GM23338 (cell line): ENCODE results near the gene CES5A. TPM values are rescaled to one million over a fixed set of nuclear protein-coding genes. Genes with fewer than 3 reads are reported as not detected.

ENCODE experiments used
- ATAC-seq: fragments of 200-7000 bp; cut with Tn5 transposase; 3 replicates; pipeline ENCODE4 v1.9.1; 2020
- DNase-seq: peaks from one replicate; pipeline ENCODE4 v3.0.0-alpha.2; 2015; ENCODE audit warnings: low spot score
- H2AFZ ChIP-seq: fragments of 200-600 bp; sonication (generic); 2 replicates; pipeline ENCODE4 v1.8.0; 2016; ENCODE audit warnings: antibody characterized with exemption, mild to moderate bottlenecking, moderate library complexity
- H3F3A ChIP-seq: fragments of 200-600 bp; sonication (generic); replicated peaks from 2 replicates; pipeline ENCODE4 v1.8.0; 2017; ENCODE audit warnings: antibody characterized with exemption, mixed run types, low read depth
- H3K27ac ChIP-seq: fragments of 200-600 bp; sonication (generic); 2 replicates; pipeline ENCODE4 v1.6.1; 2016; ENCODE audit warnings: low read depth
- H3K27me3 ChIP-seq: fragments of 200-600 bp; sonication (generic); 2 replicates; pipeline ENCODE4 v1.8.0; 2016; ENCODE audit warnings: mild to moderate bottlenecking, mixed run types, moderate library complexity; ENCODE audit not compliant: insufficient read depth
- H3K36me3 ChIP-seq: fragments of 200-600 bp; sonication (generic); 2 replicates; pipeline ENCODE4 v1.8.0; 2016; ENCODE audit warnings: mild to moderate bottlenecking; ENCODE audit not compliant: insufficient read depth
- H3K4me1 ChIP-seq: fragments of 200-600 bp; sonication (generic); 2 replicates; pipeline ENCODE4 v1.8.0; 2016; ENCODE audit warnings: mild to moderate bottlenecking, moderate library complexity; ENCODE audit not compliant: insufficient read depth
- H3K4me2 ChIP-seq: fragments of 200-600 bp; sonication (generic); 2 replicates; pipeline ENCODE4 v1.7.1; 2017; ENCODE audit warnings: mixed run types
- H3K4me3 ChIP-seq: fragments of 200-600 bp; sonication (generic); 2 replicates; pipeline ENCODE4 v1.6.1; 2016; ENCODE audit warnings: mixed run types
- H3K79me2 ChIP-seq: fragments of 200-600 bp; sonication (generic); replicated peaks from 2 replicates; pipeline ENCODE4 v1.8.0; 2017; ENCODE audit warnings: mild to moderate bottlenecking; ENCODE audit not compliant: insufficient read depth
- H3K9me2 ChIP-seq: fragments of 200-600 bp; sonication (generic); 2 replicates; pipeline ENCODE4 v1.8.0; 2017; ENCODE audit not compliant: insufficient read depth
- H4K20me1 ChIP-seq: fragments of 200-600 bp; sonication (generic); replicated peaks from 2 replicates; pipeline ENCODE4 v1.8.0; 2017; ENCODE audit warnings: mild to moderate bottlenecking; ENCODE audit not compliant: insufficient read depth
- H3K27ac Mint-ChIP-seq: 2 replicates; pipeline ENCODE4 v1.8.0; 2020; ENCODE audit warnings: inconsistent platforms, mild to moderate bottlenecking, moderate library complexity, mixed read lengths
- H3K27me3 Mint-ChIP-seq: 3 replicates; pipeline ENCODE4 v1.8.0; 2022; ENCODE audit warnings: low read depth, mild to moderate bottlenecking, moderate library complexity, mixed read lengths, inconsistent platforms; ENCODE audit not compliant: insufficient read depth, poor library complexity
- H3K36me3 Mint-ChIP-seq: 3 replicates; pipeline ENCODE4 v1.8.0; 2021; ENCODE audit warnings: low read depth, mild to moderate bottlenecking, inconsistent platforms, moderate library complexity, mixed read lengths
- H3K4me1 Mint-ChIP-seq: 3 replicates; pipeline ENCODE4 v1.8.0; 2020; ENCODE audit warnings: mild to moderate bottlenecking, inconsistent platforms, mixed read lengths
- H3K4me3 Mint-ChIP-seq: 3 replicates; pipeline ENCODE4 v1.8.0; 2021; ENCODE audit warnings: moderate library complexity, mild to moderate bottlenecking, inconsistent platforms, mixed read lengths
- H3K9me3 Mint-ChIP-seq: 3 replicates; pipeline ENCODE4 v1.8.0; 2020; ENCODE audit warnings: moderate library complexity, mild to moderate bottlenecking, inconsistent platforms, mixed read lengths
- CREB1 ChIP-seq: fragments of 250-450 bp; sonication (Bioruptor Pico); IDR thresholded peaks from 2 replicates; pipeline ENCODE4 v1.5.0; 2020; ENCODE audit warnings: low read depth, mild to moderate bottlenecking, moderate library complexity
- ETS1 ChIP-seq: IDR thresholded peaks from 2 replicates; pipeline ENCODE4 v1.6.1; 2016; ENCODE audit warnings: antibody characterized with exemption
- EZH2 ChIP-seq: fragments of 200-600 bp; sonication (generic); IDR thresholded peaks from one replicate; pipeline ENCODE4 v1.8.0; 2017; ENCODE audit warnings: antibody characterized with exemption, mild to moderate bottlenecking, low read depth; ENCODE audit not compliant: unreplicated experiment
- EZH2phosphoT487 ChIP-seq: fragments of 200-600 bp; sonication (generic); IDR thresholded peaks from one replicate; pipeline ENCODE4 v1.8.1; 2018; ENCODE audit warnings: antibody characterized with exemption; ENCODE audit not compliant: unreplicated experiment
- NANOG ChIP-seq: IDR thresholded peaks from 2 replicates; pipeline ENCODE4 v1.6.1; 2016; ENCODE audit warnings: antibody characterized with exemption, borderline replicate concordance
- POLR2AphosphoS5 ChIP-seq: IDR thresholded peaks from 2 replicates; pipeline ENCODE4 v1.6.1; 2016; ENCODE audit warnings: antibody characterized with exemption, low read depth
- REST ChIP-seq: IDR thresholded peaks from one replicate; pipeline ENCODE4 v1.6.1; 2018; ENCODE audit warnings: antibody characterized with exemption; ENCODE audit not compliant: unreplicated experiment
- STAT1 ChIP-seq: IDR thresholded peaks from one replicate; pipeline ENCODE4 v1.6.1; 2016; ENCODE audit warnings: antibody characterized with exemption; ENCODE audit not compliant: unreplicated experiment
- ZNF462 ChIP-seq: fragments of 250-450 bp; sonication (Bioruptor Pico); IDR thresholded peaks from 2 replicates; pipeline ENCODE4 v1.5.0; 2020; ENCODE audit warnings: mild to moderate bottlenecking, moderate library complexity
- polyA plus RNA-seq: library from polyadenylated mRNA; unstranded; fragments of >200 nt; fragmentation: Nextera tagmentation; extraction: Ambion mirVana; gene quantifications from 2 replicates; pipeline ENCODE4 v1.2.1, GENCODE V29; 2016
- total RNA-seq: library from RNA; depleted of rRNA; stranded (reverse); fragments of >200 nt; shearing (Covaris generic); gene quantifications from 2 replicates; pipeline ENCODE4 v1.2.3, GENCODE V29; 2014

The CES5A gene
- total and polyA plus RNA-seq, 2 experiments from 2014 or later = not detected

DNA sequence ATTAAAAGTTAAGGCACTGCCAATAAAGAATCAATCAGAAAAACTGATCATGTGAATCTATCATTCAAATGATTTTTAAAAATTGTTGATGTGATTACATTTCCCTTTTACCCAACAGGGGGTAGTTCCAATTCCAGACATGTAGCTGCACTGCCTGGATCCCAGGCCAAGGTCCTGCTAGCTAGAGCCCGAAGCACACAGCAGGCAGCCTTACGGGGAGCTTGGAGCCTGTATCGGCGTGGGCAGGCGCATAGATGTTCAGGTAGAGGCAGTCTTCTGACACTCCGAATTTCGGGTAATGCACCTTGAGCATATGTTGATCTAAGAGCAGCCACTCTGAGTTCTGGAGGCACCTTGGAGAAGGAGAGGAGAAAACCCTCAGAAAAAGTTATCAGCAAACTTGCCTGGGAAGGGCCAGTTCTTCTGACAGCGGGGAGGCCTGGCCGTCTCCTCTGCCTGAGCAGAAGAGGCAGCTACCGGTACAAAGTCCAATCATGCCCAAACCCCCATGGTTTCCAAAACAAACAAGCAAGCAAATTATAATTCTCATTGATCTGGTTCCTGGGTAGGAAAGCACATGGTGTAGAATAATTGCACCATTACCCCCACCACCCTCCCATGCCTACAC is 3.6 kb downstream of the CES5A start (continued):
- TF ChIP-seq REST (no peak), ETS1 (no peak), CREB1 (CRISPR knock-in tag) (no peak), EZH2 (no peak), POLR2AphosphoS5 (no peak), NANOG (no peak)

DNA sequence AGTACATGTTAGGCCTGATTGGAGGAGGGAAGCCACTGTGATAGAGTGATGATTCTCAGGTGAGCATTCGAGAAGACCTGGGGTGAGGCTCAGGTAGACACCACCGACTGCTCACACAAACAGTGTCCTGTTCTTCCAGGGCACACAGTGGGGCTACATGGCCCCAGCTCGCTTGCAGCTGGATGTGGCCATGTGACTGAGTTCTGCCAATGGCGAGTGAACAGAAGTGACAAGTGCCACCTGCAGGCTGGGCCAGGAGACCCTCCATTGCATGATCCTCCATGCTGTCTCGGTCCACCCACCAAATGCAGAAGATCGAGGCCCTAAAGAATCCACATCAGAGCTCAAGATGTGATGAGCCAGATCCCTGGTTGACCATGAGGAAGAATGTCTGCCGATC is 6.2 kb downstream of the CES5A start:
- Mint-ChIP-seq H3K27ac (no peak overlapping the region), H3K4me1 (no peaks in the 10 kb centered on the region), H3K27me3 (peaks cover 6% of the 10 kb centered on the region), H3K36me3 (no peaks in the 10 kb centered on the region), H3K4me3 (no peak overlapping the region), H3K9me3 (no peaks in the 10 kb centered on the region)
- Histone ChIP-seq H3K4me3 (no peak overlapping the region), H3K36me3 (no peaks in the 10 kb centered on the region), H3F3A (no peaks in the 10 kb centered on the region), H3K4me1 (no peaks in the 10 kb centered on the region), H3K79me2 (no peaks in the 10 kb centered on the region), H3K27ac (no peak overlapping the region), H3K4me2 (no peak overlapping the region), H3K27me3 (no peaks in the 10 kb centered on the region), H4K20me1 (no peaks in the 10 kb centered on the region), H2AFZ (no peak overlapping the region), H3K9me2 (no peaks in the 10 kb centered on the region)
- DNase-seq = no peak
- no peak for ATAC-seq
- TF ChIP-seq EZH2phosphoT487 (no peak), ZNF462 (CRISPR knock-in tag) (no peak), POLR2AphosphoS5 (no peak), CREB1 (CRISPR knock-in tag) (no peak), STAT1 (no peak), EZH2 (no peak), REST (no peak)
